Endothelial cell of umbilical vein (primary cell): ENCODE measurements around the gene VAMP2. TPM values are rescaled to one million over a fixed set of nuclear protein-coding genes. Genes with fewer than 3 reads are reported as not detected.

ENCODE experiments used
- BruUV-seq: library from RNA; stranded (reverse); fragments of 400-500 nt; replicated peaks from 2 replicates; lab custom pipeline; 2021; lab: Mats Ljungman, UMichigan
- CTCF ChIA-PET: fragments of 300-600, 350-600 bp; sonication (Branson Sonifier 250); formaldehyde crosslinking; loops from one replicate; lab custom pipeline; 2021; ENCODE audit warnings: antibody characterized with exemption, inconsistent platforms; lab: Charles Lee
- POLR2A ChIA-PET: fragments of 300-600, 350-600 bp; sonication (Branson Sonifier 250); formaldehyde crosslinking; loops from one replicate; lab custom pipeline; 2021; ENCODE audit warnings: antibody characterized with exemption, inconsistent platforms; lab: Charles Lee
- DNase-seq: peaks from one replicate; pipeline ENCODE4 v3.0.0-alpha.2; 2011; ENCODE audit warnings: low read depth, low spot score
- FAIRE-seq: peaks from 2 replicates; lab custom pipeline; 2011; peaks lifted over from hg19 to GRCh38; lab: Jason Lieb, UNC
- H2AFZ ChIP-seq: 2 replicates; pipeline ENCODE4 v1.6.0; 2012; ENCODE audit warnings: low read depth, low read length, control low read depth, inconsistent platforms
- H3K27ac ChIP-seq: 2 replicates; pipeline ENCODE4 v1.5.1; 2011; ENCODE audit warnings: low read depth, mild to moderate bottlenecking, control low read depth, low read length, moderate library complexity; ENCODE audit not compliant: insufficient read depth
- H3K27me3 ChIP-seq, 2 experiments: 2 replicates each; pipeline versions ENCODE4 v1.6.0 to v1.6.1; 2011; ENCODE audit warnings: low read length in 2 of 2, mixed read lengths in 1 of 2; ENCODE audit not compliant: control insufficient read depth in 2 of 2, insufficient read depth in 2 of 2
- H3K36me3 ChIP-seq, 2 experiments: 2 replicates in 1 of 2; 3 replicates in 1 of 2; pipeline ENCODE4 v1.5.1; 2011; ENCODE audit warnings: low read length in 2 of 2, mild to moderate bottlenecking in 1 of 2, moderate library complexity in 1 of 2; ENCODE audit not compliant: control insufficient read depth in 2 of 2, insufficient read depth in 2 of 2; ENCODE audit errors: extremely low read depth in 1 of 2
- H3K4me1 ChIP-seq: 3 replicates; pipeline ENCODE4 v1.5.1; 2011; ENCODE audit warnings: mild to moderate bottlenecking, low read length; ENCODE audit not compliant: control insufficient read depth, insufficient read depth; ENCODE audit errors: extremely low read depth
- H3K4me2 ChIP-seq: 2 replicates; pipeline ENCODE4 v1.6.1; 2011; ENCODE audit warnings: low read length, control low read depth, mixed read lengths; ENCODE audit not compliant: insufficient read depth
- H3K4me3 ChIP-seq, 3 experiments: fragments of 200-600 bp in 1 of 3; sonication (generic), shearing (Covaris generic) in 1 of 3; replicated peaks in 1 of 3; 2 replicates each; pipeline ENCODE4 v1.5.1; 2011 to 2016; ENCODE audit warnings: control low read depth in 3 of 3, low read length in 3 of 3, mild to moderate bottlenecking in 2 of 3, inconsistent platforms in 1 of 3, low read depth in 1 of 3, moderate library complexity in 1 of 3; ENCODE audit not compliant: insufficient read depth in 1 of 3
- H3K79me2 ChIP-seq: 2 replicates; pipeline ENCODE4 v1.6.0; 2012; ENCODE audit warnings: low read length, inconsistent platforms; ENCODE audit not compliant: control insufficient read depth, insufficient read depth
- H3K9ac ChIP-seq: replicated peaks from 2 replicates; pipeline ENCODE3; 2011; ENCODE audit warnings: low read length, control low read depth; ENCODE audit not compliant: insufficient read depth; ENCODE audit errors: extremely low read depth
- H3K9me1 ChIP-seq: replicated peaks from 3 replicates; pipeline ENCODE4 v1.6.0; 2011; ENCODE audit warnings: mild to moderate bottlenecking, low read length; ENCODE audit not compliant: control insufficient read depth, insufficient read depth; ENCODE audit errors: extremely low read depth
- H3K9me3 ChIP-seq: replicated peaks from 2 replicates; pipeline ENCODE4 v1.5.1; 2012; ENCODE audit warnings: low read length, inconsistent platforms; ENCODE audit not compliant: control insufficient read depth, insufficient read depth
- H4K20me1 ChIP-seq: replicated peaks from 2 replicates; pipeline ENCODE3; 2011; ENCODE audit warnings: mild to moderate bottlenecking, low read length; ENCODE audit not compliant: control insufficient read depth, insufficient read depth; ENCODE audit errors: extremely low read depth
- EZH2 ChIP-seq: IDR thresholded peaks from 2 replicates; pipeline ENCODE4 v1.6.1; 2012; ENCODE audit warnings: borderline replicate concordance, low read depth, mild to moderate bottlenecking, moderate library complexity, low read length, inconsistent platforms; ENCODE audit not compliant: severe bottlenecking
- FOS ChIP-seq: IDR thresholded peaks from 2 replicates; pipeline ENCODE4 v1.6.1; 2011; ENCODE audit warnings: mild to moderate bottlenecking, low read length, moderate library complexity, borderline replicate concordance; ENCODE audit not compliant: insufficient read depth
- GATA2 ChIP-seq: IDR thresholded peaks from 2 replicates; pipeline ENCODE4 v1.7.0; 2011; ENCODE audit warnings: low read depth, mild to moderate bottlenecking, moderate library complexity, mixed read lengths, low read length; ENCODE audit not compliant: insufficient read length, insufficient read depth
- JUN ChIP-seq: IDR thresholded peaks from 2 replicates; pipeline ENCODE4 v1.6.1; 2011; ENCODE audit warnings: borderline replicate concordance, low read depth; ENCODE audit not compliant: insufficient read length, insufficient read depth
- MYC ChIP-seq: IDR thresholded peaks from one replicate; pipeline ENCODE4 v1.6.1; 2011; ENCODE audit warnings: mild to moderate bottlenecking, low read depth, low read length
- POLR2A ChIP-seq: IDR thresholded peaks from 2 replicates; pipeline ENCODE4 v1.6.1; 2012; ENCODE audit warnings: low read depth, mild to moderate bottlenecking, control low read depth, low read length
- POLR2AphosphoS5 ChIP-seq: IDR thresholded peaks from 2 replicates; pipeline ENCODE4 v1.6.1; 2012; ENCODE audit warnings: low read depth, mild to moderate bottlenecking, control low read depth, low read length, moderate library complexity; ENCODE audit not compliant: insufficient read depth
- dilution Hi-C: fragments of 300-500 bp; cut with MboI; formaldehyde crosslinking; loops from one replicate; pipeline ENCODE4 v1.15.0; 2019; ENCODE audit warnings: low sequenced_read_pairs; ENCODE audit not compliant: extremely low pct_ligation_motif_present
- intact Hi-C: fragments of 100-400 bp; cut with micrococcal nuclease; formaldehyde crosslinking; loops from one replicate; pipeline ENCODE4 v1.10.0; 2022
- polyA plus RNA-seq, 4 experiments: library from polyadenylated mRNA; depleted of rRNA in 3 of 4; stranded (reverse) in 3 of 4; unstranded in 1 of 4; fragments of >200 nt; gene quantifications; 2 replicates each; pipeline versions ENCODE4 v1.2.1 to v1.2.3, GENCODE V29; 2011 to 2012; ENCODE audit warnings: missing spikeins in 1 of 4
- total RNA-seq: library from RNA; stranded (reverse); gene quantifications from 2 replicates; pipeline ENCODE4 v1.2.3, GENCODE V29; 2021
- TF ChIP-seq, protein P1 (sequence below): IDR thresholded peaks from 2 replicates; pipeline ENCODE4 v1.6.1; 2011; ENCODE audit not compliant: insufficient read depth, insufficient read length
- TF ChIP-seq, protein P2 (sequence below), 2 donors: IDR thresholded peaks; 1 replicate in 1 of 2; 2 replicates in 1 of 2; pipeline ENCODE4 v1.5.1; 2011; ENCODE audit warnings: low read length in 2 of 2, mild to moderate bottlenecking in 2 of 2, moderate library complexity in 2 of 2, control low read depth in 1 of 2, inconsistent platforms in 1 of 2, low read depth in 1 of 2; ENCODE audit not compliant: insufficient read depth in 1 of 2; ENCODE audit errors: extremely low read depth in 1 of 2

VAMP2 gene
- total and polyA plus RNA-seq, 2 donors (not counting 3 experiments of a cell fraction or from before 2014, with no cell fraction given), result 35.9 to 38.0 TPM

DNA sequence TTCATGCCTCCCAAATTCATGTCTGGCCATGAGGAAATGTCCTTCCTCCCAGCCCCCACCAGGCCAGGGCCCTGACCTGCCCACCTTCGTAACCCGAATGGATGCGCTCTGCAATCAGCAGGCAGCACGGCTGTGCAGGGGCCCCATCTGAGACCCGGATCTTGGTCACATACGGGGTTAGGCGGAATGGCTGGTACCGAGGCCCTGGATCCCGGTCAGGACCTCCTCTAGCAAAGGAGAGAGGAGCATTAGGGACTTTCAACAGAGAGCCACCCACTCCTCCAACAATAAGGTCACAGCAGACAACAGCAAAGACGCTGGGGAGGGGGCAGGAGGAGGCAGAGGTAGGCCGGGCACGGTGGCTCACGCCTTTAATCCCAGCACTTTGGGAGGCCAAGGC lies 14.2 kb downstream of the VAMP2 start:
- dilution Hi-C loops, result no loop called here
- ChIA-PET CTCF (no interaction called here), POLR2A (no interaction called here)

More for the DNA sequence above, 14.2 kb downstream of the VAMP2 start:
- Histone ChIP-seq H3K79me2 (peaks cover 5% of the 10 kb centered on the region), H3K9me3 (no peaks in the 10 kb centered on the region), H3K9ac (no peak overlapping the region), H2AFZ (no peak overlapping the region), H3K4me3 (no peak overlapping the region), H3K4me1 (peaks cover 22% of the 10 kb centered on the region), H3K36me3 (peaks cover 2 to 59% of the 10 kb centered on the region in 2 experiments), H3K27me3 (no peaks in the 10 kb centered on the region), H4K20me1 (no peaks in the 10 kb centered on the region), H3K4me2 (no peak overlapping the region), H3K9me1 (no peaks in the 10 kb centered on the region), H3K27ac (no peak overlapping the region)
- intact Hi-C loops, result no loop called here
- TF ChIP-seq JUN (no peak), POLR2AphosphoS5 (no peak), GATA2 (no peak), POLR2A (no peak), MYC (no peak), FOS (no peak), EZH2 (no peak)
- TF ChIP-seq, protein P1, sequence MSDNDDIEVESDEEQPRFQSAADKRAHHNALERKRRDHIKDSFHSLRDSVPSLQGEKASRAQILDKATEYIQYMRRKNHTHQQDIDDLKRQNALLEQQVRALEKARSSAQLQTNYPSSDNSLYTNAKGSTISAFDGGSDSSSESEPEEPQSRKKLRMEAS, result no peak
- TF ChIP-seq, protein P2, sequence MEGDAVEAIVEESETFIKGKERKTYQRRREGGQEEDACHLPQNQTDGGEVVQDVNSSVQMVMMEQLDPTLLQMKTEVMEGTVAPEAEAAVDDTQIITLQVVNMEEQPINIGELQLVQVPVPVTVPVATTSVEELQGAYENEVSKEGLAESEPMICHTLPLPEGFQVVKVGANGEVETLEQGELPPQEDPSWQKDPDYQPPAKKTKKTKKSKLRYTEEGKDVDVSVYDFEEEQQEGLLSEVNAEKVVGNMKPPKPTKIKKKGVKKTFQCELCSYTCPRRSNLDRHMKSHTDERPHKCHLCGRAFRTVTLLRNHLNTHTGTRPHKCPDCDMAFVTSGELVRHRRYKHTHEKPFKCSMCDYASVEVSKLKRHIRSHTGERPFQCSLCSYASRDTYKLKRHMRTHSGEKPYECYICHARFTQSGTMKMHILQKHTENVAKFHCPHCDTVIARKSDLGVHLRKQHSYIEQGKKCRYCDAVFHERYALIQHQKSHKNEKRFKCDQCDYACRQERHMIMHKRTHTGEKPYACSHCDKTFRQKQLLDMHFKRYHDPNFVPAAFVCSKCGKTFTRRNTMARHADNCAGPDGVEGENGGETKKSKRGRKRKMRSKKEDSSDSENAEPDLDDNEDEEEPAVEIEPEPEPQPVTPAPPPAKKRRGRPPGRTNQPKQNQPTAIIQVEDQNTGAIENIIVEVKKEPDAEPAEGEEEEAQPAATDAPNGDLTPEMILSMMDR (IDR thresholded peaks at IDR 0.05; ENCODE audit: extremely low read depth in 1 of 2, insufficient read depth in 1 of 2, low read depth in 1 of 2, low read length in 2 of 2), result no peak
- no peak for FAIRE-seq
- no TSS peak for BruUV-seq
- no peak for DNase-seq
